WERI-Rb-1 (cell line): Measurements from ENCODE around the gene CARD14.

Experiments used
- DNase-seq: peaks from one replicate; pipeline ENCODE4 v3.0.0-alpha.2; 2020
- H3K27ac ChIP-seq: fragments of 250-450 bp; sonication (Bioruptor Pico); 2 replicates; pipeline ENCODE4 v1.5.1; 2020; ENCODE audit warnings: mild to moderate bottlenecking, moderate library complexity
- H3K27me3 ChIP-seq: fragments of 250-450 bp; sonication (Bioruptor Pico); 2 replicates; pipeline ENCODE4 v1.5.1; 2021; ENCODE audit warnings: mild to moderate bottlenecking, low read depth, moderate library complexity; ENCODE audit not compliant: insufficient read depth, severe bottlenecking
- H3K36me3 ChIP-seq: fragments of 250-450 bp; sonication (Bioruptor Pico); 2 replicates; pipeline ENCODE4 v1.5.1; 2020; ENCODE audit warnings: mild to moderate bottlenecking, moderate library complexity
- H3K4me3 ChIP-seq: 2 replicates; pipeline ENCODE4 v1.5.1; 2011; ENCODE audit warnings: low read depth, mild to moderate bottlenecking, control low read depth, low read length
- H3K9me3 ChIP-seq: fragments of 250-450 bp; sonication (Bioruptor Pico); 2 replicates; pipeline ENCODE4 v1.5.1; 2021; ENCODE audit warnings: mild to moderate bottlenecking, moderate library complexity; ENCODE audit not compliant: severe bottlenecking
- TF ChIP-seq, protein P1 (sequence below): IDR thresholded peaks from 2 replicates; pipeline ENCODE4 v1.5.1; 2011; ENCODE audit warnings: low read depth, mild to moderate bottlenecking, control low read depth, inconsistent platforms, low read length

CARD14 gene

DNA sequence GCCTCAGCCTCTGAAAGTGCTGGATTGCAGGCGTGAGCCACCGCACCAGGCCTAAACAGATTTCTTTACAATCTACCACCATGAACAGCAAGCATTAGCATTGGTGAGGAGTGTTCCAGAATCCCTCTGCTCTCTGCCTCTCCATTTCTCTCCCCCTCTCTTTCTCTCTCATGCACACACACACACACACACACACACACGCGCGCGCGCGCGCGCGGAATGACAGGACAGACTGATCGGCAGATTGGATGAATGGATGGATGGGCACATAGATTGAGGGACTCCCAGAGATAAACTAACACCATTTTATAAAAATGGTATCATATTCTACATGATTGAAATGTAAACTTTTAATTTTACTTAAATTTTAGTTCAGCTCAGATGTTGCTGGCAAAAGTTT is 3.3 kb downstream of the CARD14 start:
- Histone ChIP-seq H3K27ac (no peak overlapping the region), H3K4me3 (no peak overlapping the region), H3K9me3 (no peaks in the 10 kb centered on the region), H3K27me3 (no peaks in the 10 kb centered on the region), H3K36me3 (no peaks in the 10 kb centered on the region)
- TF ChIP-seq, protein P1, sequence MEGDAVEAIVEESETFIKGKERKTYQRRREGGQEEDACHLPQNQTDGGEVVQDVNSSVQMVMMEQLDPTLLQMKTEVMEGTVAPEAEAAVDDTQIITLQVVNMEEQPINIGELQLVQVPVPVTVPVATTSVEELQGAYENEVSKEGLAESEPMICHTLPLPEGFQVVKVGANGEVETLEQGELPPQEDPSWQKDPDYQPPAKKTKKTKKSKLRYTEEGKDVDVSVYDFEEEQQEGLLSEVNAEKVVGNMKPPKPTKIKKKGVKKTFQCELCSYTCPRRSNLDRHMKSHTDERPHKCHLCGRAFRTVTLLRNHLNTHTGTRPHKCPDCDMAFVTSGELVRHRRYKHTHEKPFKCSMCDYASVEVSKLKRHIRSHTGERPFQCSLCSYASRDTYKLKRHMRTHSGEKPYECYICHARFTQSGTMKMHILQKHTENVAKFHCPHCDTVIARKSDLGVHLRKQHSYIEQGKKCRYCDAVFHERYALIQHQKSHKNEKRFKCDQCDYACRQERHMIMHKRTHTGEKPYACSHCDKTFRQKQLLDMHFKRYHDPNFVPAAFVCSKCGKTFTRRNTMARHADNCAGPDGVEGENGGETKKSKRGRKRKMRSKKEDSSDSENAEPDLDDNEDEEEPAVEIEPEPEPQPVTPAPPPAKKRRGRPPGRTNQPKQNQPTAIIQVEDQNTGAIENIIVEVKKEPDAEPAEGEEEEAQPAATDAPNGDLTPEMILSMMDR, result no peak
- DNase-seq, result no peak

GRCh38 chr17:80173916-80174315 is 4.1 kb downstream of the CARD14 start:
- no peak overlapping the region for H3K4me3 ChIP-seq
- TF ChIP-seq, protein P1, result no peak
- H3K27me3 ChIP-seq, result no peaks in the 10 kb centered on the region
- DNase-seq, result no peak
- H3K36me3 ChIP-seq, result no peaks in the 10 kb centered on the region
- no peaks in the 10 kb centered on the region for H3K9me3 ChIP-seq
- no peak overlapping the region for H3K27ac ChIP-seq

DNA sequence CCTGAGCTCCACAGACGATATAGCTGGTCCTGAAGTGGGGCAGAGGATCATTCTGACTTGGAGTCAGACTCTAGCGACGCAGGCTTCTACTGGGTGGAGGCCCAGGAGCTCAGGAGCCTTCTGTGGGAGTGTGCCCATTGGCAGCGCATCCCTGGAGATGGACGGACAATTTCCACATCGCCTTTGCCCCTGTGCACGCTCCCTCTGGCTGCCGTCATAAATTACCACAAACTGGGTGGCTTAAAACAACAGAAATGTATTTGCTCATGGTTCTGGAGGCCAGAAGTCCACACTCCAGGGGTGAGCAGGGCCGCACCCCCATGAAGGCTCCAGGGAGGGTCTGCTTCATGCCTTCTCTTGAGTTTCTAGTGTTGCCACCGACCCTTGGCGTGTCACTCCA is 6.9 kb downstream of the CARD14 start:
- no peaks in the 10 kb centered on the region for H3K27me3 ChIP-seq
- H3K36me3 ChIP-seq, result no peaks in the 10 kb centered on the region
- H3K9me3 ChIP-seq, result no peaks in the 10 kb centered on the region
- TF ChIP-seq, protein P1, result no peak
- H3K27ac ChIP-seq, result no peak overlapping the region
- H3K4me3 ChIP-seq, result no peak overlapping the region
- DNase-seq, result no peak

- TF ChIP-seq, protein P1, result no peak
- no peak for DNase-seq
- Histone ChIP-seq H3K4me3 (no peak overlapping the region), H3K27ac (no peak overlapping the region), H3K36me3 (no peaks in the 10 kb centered on the region), H3K27me3 (no peaks in the 10 kb centered on the region), H3K9me3 (no peaks in the 10 kb centered on the region)
These were observed 8.3 kb downstream of the CARD14 start for GRCh38 chr17:80177986-80178595.

GRCh38 chr17:80180192-80180591 is 10.4 kb downstream of the CARD14 start:
- TF ChIP-seq, protein P1, result no peak
- DNase-seq, result no peak
- no peaks in the 10 kb centered on the region for H3K36me3 ChIP-seq
- no peaks in the 10 kb centered on the region for H3K9me3 ChIP-seq
- H3K27me3 ChIP-seq, result no peaks in the 10 kb centered on the region
- H3K4me3 ChIP-seq, result no peak overlapping the region
- no peak overlapping the region for H3K27ac ChIP-seq

- TF ChIP-seq, protein P1, result no peak
- Histone ChIP-seq H3K27me3 (no peaks in the 10 kb centered on the region), H3K27ac (no peak overlapping the region), H3K36me3 (no peaks in the 10 kb centered on the region), H3K9me3 (no peaks in the 10 kb centered on the region), H3K4me3 (no peak overlapping the region)
- DNase-seq, result no peak
These were observed 11.6 kb downstream of the CARD14 start for GRCh38 chr17:80181431-80181830.
